Natural killer cell (primary cell): Measurements from ENCODE around the gene GPATCH2. TPM values are rescaled to one million over a fixed set of nuclear protein-coding genes. Genes with fewer than 3 reads are reported as not detected.
A peak's percentile ranks its signal among the peaks of the same experiment; 100 is the strongest.

ENCODE experiments used
- ATAC-seq, 3 donors: fragments of 150-1000 bp in 2 of 3; fragments of 200-7000 bp in 1 of 3; cut with Tn5 transposase; 1 replicate in 1 of 3; 2 replicates in 2 of 3; pipeline ENCODE4 v1.10.0; 2021; ENCODE audit warnings: mild to moderate bottlenecking in 2 of 3, moderate library complexity in 2 of 3
- DNase-seq, 2 donors: peaks; one replicate each; pipeline versions ENCODE4 v3.0.0 to v3.0.0-alpha.2; 2013 to 2021; ENCODE audit warnings: mixed read lengths in 1 of 2
- H3K27ac ChIP-seq: one replicate; pipeline ENCODE4 v1.5.1; 2013; ENCODE audit warnings: mild to moderate bottlenecking, low read length
- H3K27me3 ChIP-seq: one replicate; pipeline ENCODE4 v1.6.1; 2013; ENCODE audit warnings: low read length; ENCODE audit not compliant: control insufficient read depth, insufficient read depth
- H3K36me3 ChIP-seq: one replicate; pipeline ENCODE4 v1.6.1; 2013; ENCODE audit warnings: low read length; ENCODE audit not compliant: control insufficient read depth, insufficient read depth
- H3K4me1 ChIP-seq: one replicate; pipeline ENCODE4 v1.6.1; 2013; ENCODE audit warnings: low read length; ENCODE audit not compliant: control insufficient read depth, insufficient read depth
- H3K4me3 ChIP-seq: one replicate; pipeline ENCODE4 v1.5.1; 2013; ENCODE audit warnings: low read length
- H3K9me3 ChIP-seq: one replicate; pipeline ENCODE4 v1.6.1; 2013; ENCODE audit warnings: low read length; ENCODE audit not compliant: control insufficient read depth, insufficient read depth
- H3K27ac Mint-ChIP-seq, 2 donors: one replicate each; pipeline ENCODE4 v1.8.0; 2022; ENCODE audit warnings: mild to moderate bottlenecking in 2 of 2, mixed read lengths in 2 of 2, moderate library complexity in 1 of 2
- H3K27me3 Mint-ChIP-seq, 2 donors: one replicate each; pipeline ENCODE4 v1.8.0; 2022; ENCODE audit warnings: low read depth in 2 of 2, mixed read lengths in 2 of 2
- H3K36me3 Mint-ChIP-seq: one replicate; pipeline ENCODE4 v1.8.0; 2022; ENCODE audit warnings: mixed read lengths
- H3K4me1 Mint-ChIP-seq, 2 donors: one replicate each; pipeline ENCODE4 v1.8.0; 2022; ENCODE audit warnings: mixed read lengths in 2 of 2
- H3K4me3 Mint-ChIP-seq: one replicate; pipeline ENCODE4 v1.8.0; 2022; ENCODE audit warnings: mild to moderate bottlenecking, moderate library complexity, mixed read lengths
- H3K9me3 Mint-ChIP-seq, 2 donors: one replicate each; pipeline ENCODE4 v1.8.0; 2022; ENCODE audit warnings: mixed read lengths in 2 of 2
- CTCF ChIP-seq: fragments of 200-600 bp; IDR thresholded peaks from one replicate; pipeline ENCODE4 v1.8.0; 2022; ENCODE audit warnings: antibody characterized with exemption
- WGBS: methylation state at CpG from one replicate; pipeline ENCODE4 v1.1.7; 2013; ENCODE audit warnings: missing lambda C conversion rate; ENCODE audit not compliant: insufficient coverage; 5-methylcytosine and 5-hydroxymethylcytosine counted together
- intact Hi-C: fragments of 100-400 bp; cut with micrococcal nuclease; formaldehyde crosslinking; loops from one replicate; pipeline ENCODE4 v1.14.2; 2022
- total RNA-seq, 4 donors: library from RNA; stranded (reverse); fragments of 120-200 nt in 1 of 4; gene quantifications; one replicate each; pipeline versions ENCODE4 v1.2.3 to v1.2.4, GENCODE V29; 2013 to 2022

The GPATCH2 gene
- total RNA-seq, 3 donors from 2014 or later (not counting 1 experiment from before 2014, with no cell fraction given), result 10.4 to 15.4 (median 11.7) TPM

GRCh38 chr1:217482356-217483102 lies 148.4 kb downstream of the GPATCH2 start:
- ATAC-seq (peak; percentile 52 to 78 (median 76)), DNase-seq (no peak)
- TF ChIP-seq CTCF, result no peak
- 32% methylated on average over 2 of the region's 3 CpGs for WGBS
- peak overlapping the region; percentile 5 to 29 for H3K27ac Mint-ChIP-seq
- H3K9me3 Mint-ChIP-seq, result peaks cover 8 to 14% of the 10 kb centered on the region in 2 donors
- Histone ChIP-seq H3K36me3 (no peaks in the 10 kb centered on the region), H3K27me3 (no peaks in the 10 kb centered on the region), H3K27ac (no peak overlapping the region), H3K9me3 (no peaks in the 10 kb centered on the region), H3K4me1 (peaks cover 2% of the 10 kb centered on the region), H3K4me3 (no peak overlapping the region)
- H3K4me1 Mint-ChIP-seq, result peaks cover 18 to 19% of the 10 kb centered on the region in 2 donors
- intact Hi-C loops, result no loop called here
- no peak overlapping the region for H3K4me3 Mint-ChIP-seq
- H3K36me3 Mint-ChIP-seq, result peaks cover 20% of the 10 kb centered on the region
- H3K27me3 Mint-ChIP-seq, result no peaks in the 10 kb centered on the region

GRCh38 chr1:217478450-217478849 lies 152.4 kb downstream of the GPATCH2 start:
- peaks cover 2% of the 10 kb centered on the region for H3K4me1 ChIP-seq
- Mint-ChIP-seq H3K27me3 (no peaks in the 10 kb centered on the region), H3K9me3 (peaks cover 10 to 14% of the 10 kb centered on the region in 2 donors), H3K4me3 (no peak overlapping the region), H3K36me3 (peaks cover 29% of the 10 kb centered on the region), H3K27ac (no peak overlapping the region), H3K4me1 (peaks cover 16 to 19% of the 10 kb centered on the region in 2 donors)
- H3K27ac ChIP-seq, result no peak overlapping the region
- peaks cover 2% of the 10 kb centered on the region for H3K36me3 ChIP-seq
- H3K4me3 ChIP-seq, result no peak overlapping the region
- no peak for TF ChIP-seq CTCF
- intact Hi-C loops, result no loop called here
- ATAC-seq (no peak), DNase-seq (no peak)
- H3K27me3 ChIP-seq, result no peaks in the 10 kb centered on the region
- H3K9me3 ChIP-seq, result no peaks in the 10 kb centered on the region

GRCh38 chr1:217472915-217473314 lies 158.0 kb downstream of the GPATCH2 start:
- H3K4me3 ChIP-seq, result no peak overlapping the region
- peaks cover 2% of the 10 kb centered on the region for H3K36me3 ChIP-seq
- Mint-ChIP-seq H3K36me3 (peaks cover 8% of the 10 kb centered on the region), H3K27me3 (no peaks in the 10 kb centered on the region), H3K27ac (no peak overlapping the region), H3K4me1 (no peaks in the 10 kb centered on the region), H3K9me3 (peaks cover 0 to 2% of the 10 kb centered on the region in 2 donors), H3K4me3 (no peak overlapping the region)
- intact Hi-C loops, result no loop called here
- 100% methylated on average over 1 of the region's 1 CpG for WGBS
- no peaks in the 10 kb centered on the region for H3K9me3 ChIP-seq
- DNase-seq (no peak), ATAC-seq (no peak)
- H3K4me1 ChIP-seq, result no peaks in the 10 kb centered on the region
- H3K27me3 ChIP-seq, result no peaks in the 10 kb centered on the region
- H3K27ac ChIP-seq, result no peak overlapping the region
- no peak for TF ChIP-seq CTCF

- Mint-ChIP-seq H3K4me3 (no peak overlapping the region), H3K4me1 (no peaks in the 10 kb centered on the region), H3K27me3 (no peaks in the 10 kb centered on the region), H3K27ac (no peak overlapping the region), H3K36me3 (peaks cover 8% of the 10 kb centered on the region), H3K9me3 (peaks cover 0 to 2% of the 10 kb centered on the region in 2 donors)
- no peak for TF ChIP-seq CTCF
- Histone ChIP-seq H3K27me3 (no peaks in the 10 kb centered on the region), H3K4me1 (no peaks in the 10 kb centered on the region), H3K27ac (no peak overlapping the region), H3K36me3 (no peaks in the 10 kb centered on the region), H3K4me3 (no peak overlapping the region), H3K9me3 (peaks cover under 1% of the 10 kb centered on the region)
- no peak for DNase-seq
- no peak for ATAC-seq
- intact Hi-C loops, result no loop called here
- WGBS, result no CpG with 5 or more reads among the region's 1 CpG
Observed at GRCh38 chr1:217471403-217471802, 159.5 kb downstream of the GPATCH2 start.
